GM21737 (cell line): ENCODE results near the gene RYR3.
"Not testable (repeated sequence)": the region's sequence is repeated elsewhere in the genome, so short reads cannot be mapped to it uniquely, and the experiment has no call there.

Experiments used
- ATAC-seq: cut with Tn5 transposase; IDR thresholded peaks from one replicate; pipeline ENCODE4 v1.9.1; 2021; ENCODE audit warnings: mild to moderate bottlenecking, moderate library complexity; ENCODE audit not compliant: unreplicated experiment

Gene RYR3

GRCh38 chr15:33561967-33562366 is 251.2 kb downstream of the RYR3 start:
- ATAC-seq = no peak

GRCh38 chr15:33565094-33565493 is 254.3 kb downstream of the RYR3 start:
- ATAC-seq = no peak

- no peak for ATAC-seq
Observed at GRCh38 chr15:33567652-33568051, 256.9 kb downstream of the RYR3 start.

DNA sequence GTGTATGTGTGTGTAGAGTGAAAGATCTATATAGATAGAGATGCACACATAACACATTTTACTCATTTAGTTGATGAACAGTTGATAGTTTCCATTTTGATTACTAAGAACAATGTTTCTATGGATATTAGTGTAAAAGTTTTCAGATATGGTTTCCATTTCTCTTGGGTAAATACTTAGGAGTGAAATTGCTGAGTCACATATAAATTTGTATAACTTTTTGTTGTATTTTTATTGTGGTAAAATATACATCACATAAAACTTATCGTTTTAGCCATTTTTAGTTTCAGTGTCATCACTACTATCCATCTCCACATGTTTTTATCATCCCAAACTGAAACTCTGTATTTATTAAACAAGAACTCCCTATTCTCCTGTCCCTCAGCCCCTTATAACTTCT is 258.3 kb downstream of the RYR3 start:
- ATAC-seq = no peak

GRCh38 chr15:33577911-33578310 is 267.1 kb downstream of the RYR3 start:
- ATAC-seq = not testable (repeated sequence)

DNA sequence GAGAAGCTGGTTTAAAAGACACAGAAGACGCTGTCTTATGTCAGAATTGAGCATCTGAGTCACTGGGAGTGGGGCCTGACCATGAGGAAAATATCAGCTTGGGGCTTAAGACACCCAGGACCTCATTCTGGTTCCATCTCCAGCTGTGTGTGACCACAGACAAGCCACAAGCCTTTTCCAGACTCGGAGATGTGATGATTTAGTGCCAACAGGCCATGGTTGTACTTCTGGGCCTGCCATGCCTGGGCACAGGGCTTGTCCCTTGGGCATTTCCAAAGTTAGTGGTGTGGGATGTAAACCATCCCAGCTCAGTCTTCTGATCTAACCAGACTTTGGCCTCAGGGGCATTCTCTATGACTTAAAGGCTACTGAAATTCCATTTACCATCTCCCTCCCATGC is 269.8 kb downstream of the RYR3 start:
- ATAC-seq = no peak

GRCh38 chr15:33581032-33581431 is 270.3 kb downstream of the RYR3 start:
- ATAC-seq = no peak

DNA sequence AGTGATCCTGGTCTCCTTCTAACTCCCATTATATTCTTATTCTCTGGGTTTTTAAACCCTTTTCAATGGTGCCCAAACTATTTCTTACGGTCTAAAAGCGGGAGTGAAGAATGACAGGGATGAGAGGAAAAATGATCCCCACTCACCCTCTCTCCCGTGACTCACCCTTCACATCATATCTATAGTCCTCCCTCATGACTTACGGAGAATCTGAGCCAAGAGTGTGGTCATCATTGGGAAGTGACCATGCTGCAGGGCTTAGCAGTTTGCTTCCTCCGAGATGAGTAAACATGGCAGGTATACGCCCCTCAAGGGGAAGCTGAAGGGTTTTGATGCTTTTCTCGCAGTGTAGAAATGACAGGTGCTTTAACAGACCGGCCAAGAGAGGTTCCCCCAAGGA is 274.0 kb downstream of the RYR3 start:
- ATAC-seq = no peak

GRCh38 chr15:33586786-33587697 is 276.3 kb downstream of the RYR3 start:
- no peak for ATAC-seq

- no peak for ATAC-seq
Observed at GRCh38 chr15:33587773-33588172, 277.0 kb downstream of the RYR3 start.

- ATAC-seq = no peak
Observed at GRCh38 chr15:33592864-33593263, 282.1 kb downstream of the RYR3 start.

GRCh38 chr15:33598382-33598781 is 287.6 kb downstream of the RYR3 start:
- ATAC-seq = not testable (repeated sequence)

- no peak for ATAC-seq
Observed at GRCh38 chr15:33600212-33600611, 289.4 kb downstream of the RYR3 start.

- ATAC-seq = no peak
Observed at GRCh38 chr15:33601461-33601860, 290.7 kb downstream of the RYR3 start.

- no peak for ATAC-seq
Observed at GRCh38 chr15:33608714-33609113, 297.9 kb downstream of the RYR3 start.

DNA sequence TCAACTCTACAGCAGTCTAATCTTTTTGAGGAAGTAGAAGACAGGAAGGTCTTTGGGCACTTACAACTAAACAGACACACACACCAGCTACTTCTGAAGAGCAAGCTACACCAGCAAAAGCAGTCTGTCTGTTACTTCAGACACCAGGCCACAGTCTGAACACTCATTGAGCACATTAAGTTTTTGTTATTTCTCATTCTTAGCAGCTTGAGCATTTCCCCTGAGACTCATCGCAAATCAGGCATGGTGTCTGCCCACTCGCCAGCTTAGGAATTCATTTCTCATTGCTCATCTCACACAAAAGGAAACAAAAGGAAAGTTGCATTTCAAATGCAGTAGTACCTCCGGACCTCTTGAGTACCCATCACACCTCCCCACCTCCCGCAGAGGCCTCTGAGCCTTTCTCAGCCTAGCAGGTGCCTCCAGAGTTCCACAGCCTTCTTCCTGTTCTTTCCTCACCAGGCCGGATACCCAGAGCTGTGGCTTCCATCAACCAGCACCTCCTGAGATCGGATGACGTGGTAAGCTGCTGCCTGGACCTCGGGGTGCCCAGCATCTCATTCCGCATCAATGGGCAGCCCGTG is 302.0 kb downstream of the RYR3 start:
- ATAC-seq = no peak

GRCh38 chr15:33616475-33616874 is 305.7 kb downstream of the RYR3 start:
- no peak for ATAC-seq

DNA sequence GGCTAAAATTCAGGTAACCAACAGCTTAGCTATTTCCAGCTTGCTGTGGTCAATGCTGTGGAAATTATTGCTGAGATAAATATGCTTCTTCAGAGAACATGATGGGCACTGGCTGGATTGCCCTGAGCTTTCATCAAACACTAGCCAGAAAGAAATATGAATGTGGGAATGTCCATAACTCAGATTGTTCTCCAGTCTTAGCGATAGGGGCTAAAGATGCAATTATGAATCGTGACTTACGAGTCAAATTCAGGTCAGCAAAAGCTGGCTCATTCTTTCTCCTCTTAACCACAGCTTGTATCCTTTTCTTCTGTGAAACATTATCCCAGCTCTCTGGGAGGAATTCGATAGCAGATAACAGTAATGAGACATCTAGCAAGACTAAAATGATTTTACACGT is 307.6 kb downstream of the RYR3 start:
- ATAC-seq = no peak

DNA sequence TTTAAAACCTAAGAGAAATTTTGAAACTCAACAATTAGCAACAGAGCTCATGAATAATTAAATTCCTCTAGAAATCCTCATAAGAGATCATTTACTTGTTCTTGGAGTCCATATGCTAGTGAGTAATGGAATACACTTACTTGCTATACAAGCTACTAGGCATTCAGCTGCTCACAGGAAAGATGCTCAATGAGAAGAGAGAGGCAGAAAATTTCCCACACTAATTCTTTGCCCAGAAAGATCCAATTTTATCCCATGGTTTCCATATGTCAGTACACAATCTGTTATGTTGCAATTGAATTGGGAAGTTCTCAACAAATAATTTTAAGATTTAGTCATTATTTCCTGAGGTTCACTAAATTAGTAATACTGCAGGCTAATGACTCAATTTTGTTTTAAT is 310.4 kb downstream of the RYR3 start:
- ATAC-seq = no peak

DNA sequence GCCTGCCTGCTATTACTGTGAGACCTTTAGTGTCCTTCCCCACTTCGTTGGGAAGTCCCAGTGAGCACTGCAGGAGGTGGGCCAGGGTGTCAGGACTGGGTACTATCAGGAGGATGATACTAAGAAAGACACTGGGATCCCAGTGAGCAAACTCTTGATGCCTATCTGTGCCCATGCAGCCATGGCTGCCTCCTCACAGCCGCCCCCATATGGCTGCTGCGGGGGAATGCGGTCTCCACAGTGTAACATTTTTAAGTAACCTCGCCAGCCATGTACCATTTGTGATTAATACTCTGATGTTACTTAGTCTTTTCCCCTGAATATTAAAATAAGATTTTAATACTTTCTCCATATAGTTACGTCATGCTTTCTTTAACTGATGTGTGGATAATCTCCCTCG is 312.2 kb downstream of the RYR3 start:
- ATAC-seq = no peak

DNA sequence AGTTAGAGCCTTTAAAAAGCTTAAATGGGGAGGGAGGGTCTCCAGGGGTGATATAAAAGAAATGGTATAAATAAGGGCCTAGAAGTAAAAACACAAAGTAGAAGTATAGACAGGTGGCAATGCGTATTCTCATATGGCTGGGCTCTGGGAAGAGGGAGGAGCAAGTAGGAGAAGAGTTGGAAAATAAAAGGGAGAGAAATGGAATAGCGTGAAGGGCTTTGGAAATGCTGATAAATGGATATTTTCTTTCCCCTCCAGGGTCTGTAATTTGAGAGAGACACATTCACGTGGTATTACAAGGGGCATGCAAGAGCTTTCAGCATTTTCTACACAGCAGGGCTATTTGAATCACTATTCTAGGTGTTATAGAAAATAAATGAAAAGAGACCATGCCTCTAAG is 313.7 kb downstream of the RYR3 start:
- ATAC-seq = no peak

GRCh38 chr15:33629647-33630046 is 318.9 kb downstream of the RYR3 start:
- no peak for ATAC-seq
